HG03039 (cell line): ENCODE measurements around the gene TRANK1.
"Not testable (repeated sequence)": the region's sequence is repeated elsewhere in the genome, so short reads cannot be mapped to it uniquely, and the experiment has no call there.

ENCODE experiments used
- ATAC-seq: cut with Tn5 transposase; IDR thresholded peaks from one replicate; pipeline ENCODE4 v1.9.1; 2021; ENCODE audit warnings: mild to moderate bottlenecking, moderate library complexity; ENCODE audit not compliant: unreplicated experiment

Gene TRANK1

GRCh38 chr3:36923523-36923943, 21.3 kb downstream of the TRANK1 start:
- no peak for ATAC-seq

DNA sequence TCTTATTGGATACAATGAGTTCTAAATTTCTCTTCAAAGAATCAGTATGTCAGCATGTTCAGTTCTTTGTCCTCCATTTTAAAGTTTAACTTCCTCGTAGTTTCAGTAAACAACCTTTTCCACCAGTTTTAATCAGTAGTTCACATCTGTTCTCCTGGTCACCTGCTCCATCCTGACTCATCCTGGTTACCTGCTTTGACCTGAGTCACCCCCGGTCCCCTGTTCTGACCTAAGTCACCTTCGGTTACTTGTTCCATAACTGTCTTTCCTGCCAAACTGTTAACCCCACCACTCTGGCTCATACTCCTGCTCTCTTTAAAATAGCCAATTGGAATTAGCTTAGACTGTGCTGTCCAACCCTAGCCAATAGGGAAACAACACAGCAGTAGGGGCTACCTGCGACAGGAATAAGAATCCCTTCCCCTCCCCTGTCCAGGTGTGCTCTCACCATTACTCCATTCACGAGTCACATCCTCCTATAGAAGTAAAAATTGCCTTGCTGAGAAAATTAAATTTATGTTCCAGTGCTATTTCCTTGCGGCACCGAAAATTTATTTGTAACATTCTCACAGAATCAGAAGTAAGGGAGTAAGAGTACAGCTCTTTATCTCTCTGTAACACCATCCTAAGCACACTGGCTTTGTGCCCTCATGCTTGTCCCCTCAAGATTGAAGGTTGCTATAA, 23.8 kb downstream of the TRANK1 start:
- ATAC-seq, result no peak

GRCh38 chr3:36919439-36920160, 25.3 kb downstream of the TRANK1 start:
- no peak for ATAC-seq

DNA sequence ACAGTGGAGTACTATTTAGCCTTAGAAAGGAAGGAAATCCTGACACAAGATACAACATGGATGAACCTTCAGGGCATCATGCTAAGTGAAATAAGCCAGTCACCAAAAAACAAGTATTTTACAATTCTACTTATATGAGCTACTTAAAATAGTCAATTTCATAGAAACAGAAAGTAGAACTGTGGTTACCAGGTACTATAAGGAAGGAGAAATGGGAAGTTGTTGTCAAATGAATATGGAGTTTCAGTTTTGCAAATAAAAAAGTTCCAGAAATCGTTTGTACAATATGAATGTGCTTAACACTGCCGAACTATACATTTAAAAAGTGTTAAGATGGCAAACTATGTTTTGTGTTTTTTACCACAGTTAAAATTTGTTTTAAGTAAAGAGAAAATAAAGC, 26.8 kb downstream of the TRANK1 start:
- ATAC-seq, result peak; percentile 83

DNA sequence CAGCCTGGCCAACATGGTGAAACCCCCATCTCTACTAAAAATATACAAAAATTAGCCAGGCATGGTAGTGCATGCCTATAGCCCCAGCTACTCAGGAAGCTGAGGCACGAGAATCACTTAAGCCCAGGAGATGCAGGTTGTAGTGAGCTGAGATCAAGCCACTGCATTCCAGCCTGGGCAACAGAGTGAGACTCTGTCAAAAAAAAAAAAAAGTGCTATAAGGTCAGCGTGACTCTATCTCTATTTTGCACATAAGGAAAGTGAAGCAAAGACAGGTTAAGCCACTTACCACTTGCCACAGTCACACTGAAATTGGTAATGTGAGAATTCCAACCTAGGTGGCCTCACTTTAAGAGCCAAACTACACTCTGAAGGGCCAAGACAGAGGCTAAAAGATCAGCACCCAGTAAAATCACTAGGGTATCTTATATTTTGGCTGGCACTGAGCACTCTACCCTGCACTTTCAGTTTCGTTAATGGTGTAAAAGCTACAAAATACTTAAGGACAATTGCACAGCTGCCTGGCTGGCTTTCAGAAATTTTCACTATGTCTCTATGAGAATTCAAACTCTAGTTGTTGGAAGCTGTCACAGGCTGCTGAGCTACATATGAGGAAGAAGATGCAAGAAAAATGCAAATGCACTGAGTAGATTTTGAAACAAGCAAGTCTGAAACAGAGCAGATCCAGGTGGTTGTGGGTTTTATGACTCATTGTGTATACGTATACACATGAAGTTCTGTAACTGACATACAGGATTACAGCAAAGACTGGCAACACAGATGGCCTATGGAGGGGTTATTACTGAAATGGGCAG, 32.7 kb downstream of the TRANK1 start:
- peak; percentile 98 for ATAC-seq

- no peak for ATAC-seq
These were observed 35.2 kb downstream of the TRANK1 start for GRCh38 chr3:36909666-36910065.

GRCh38 chr3:36909181-36909580, 35.7 kb downstream of the TRANK1 start:
- ATAC-seq, result no peak

DNA sequence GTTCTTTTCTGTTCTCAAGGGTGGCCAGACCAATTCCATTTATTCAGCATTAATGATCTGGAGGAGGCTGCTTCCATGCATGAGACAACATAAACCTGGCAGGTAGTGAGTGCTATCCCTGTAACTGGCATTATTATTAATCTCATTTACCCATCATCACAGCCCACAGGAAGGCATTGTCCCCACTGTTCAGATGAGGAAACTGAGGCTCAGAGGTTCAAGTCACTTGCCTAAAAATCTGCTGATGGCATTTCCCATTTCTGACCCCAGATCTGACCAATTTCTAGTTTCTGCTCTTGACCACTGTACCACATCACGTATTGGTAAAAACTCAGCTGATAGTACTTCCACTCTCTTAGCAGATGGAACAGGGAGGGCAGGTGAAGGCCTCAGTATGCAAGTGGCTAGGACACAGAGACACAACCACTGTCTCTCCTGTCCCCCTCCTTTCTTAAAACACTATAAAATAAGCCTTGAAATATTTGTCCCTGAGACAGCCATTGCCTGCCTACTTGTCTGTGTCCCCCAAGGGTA, 36.1 kb downstream of the TRANK1 start:
- ATAC-seq, result no peak

GRCh38 chr3:36907911-36908646, 36.8 kb downstream of the TRANK1 start:
- ATAC-seq, result no peak

- ATAC-seq, result no peak
These were observed 38.2 kb downstream of the TRANK1 start for GRCh38 chr3:36906504-36907149.

GRCh38 chr3:36905545-36905944, 39.3 kb downstream of the TRANK1 start:
- no peak for ATAC-seq

GRCh38 chr3:36904641-36905040, 40.2 kb downstream of the TRANK1 start:
- ATAC-seq, result no peak

DNA sequence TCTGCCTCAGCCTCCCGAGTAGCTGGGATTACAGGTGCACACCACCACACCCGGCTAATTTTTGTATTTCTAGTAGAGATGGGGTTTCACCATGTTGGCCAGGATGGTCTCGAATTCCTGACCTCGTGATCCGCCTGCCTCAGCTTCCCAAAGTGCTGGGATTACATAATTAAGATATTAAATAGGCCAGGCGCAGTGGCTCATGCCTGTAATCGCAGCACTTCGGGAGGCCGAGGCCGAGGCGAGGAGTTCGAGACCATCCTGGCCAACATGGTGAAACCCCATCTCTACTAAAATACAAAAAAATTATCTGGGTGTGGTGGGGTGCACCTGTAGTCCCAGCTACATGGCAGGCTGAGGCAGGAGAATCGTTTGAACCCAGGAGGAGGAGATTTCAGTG, 40.8 kb downstream of the TRANK1 start:
- ATAC-seq, result not testable (repeated sequence)

- no peak for ATAC-seq
These were observed 41.6 kb downstream of the TRANK1 start for GRCh38 chr3:36903119-36903882.

GRCh38 chr3:36901588-36901987, 43.3 kb downstream of the TRANK1 start:
- ATAC-seq, result no peak

DNA sequence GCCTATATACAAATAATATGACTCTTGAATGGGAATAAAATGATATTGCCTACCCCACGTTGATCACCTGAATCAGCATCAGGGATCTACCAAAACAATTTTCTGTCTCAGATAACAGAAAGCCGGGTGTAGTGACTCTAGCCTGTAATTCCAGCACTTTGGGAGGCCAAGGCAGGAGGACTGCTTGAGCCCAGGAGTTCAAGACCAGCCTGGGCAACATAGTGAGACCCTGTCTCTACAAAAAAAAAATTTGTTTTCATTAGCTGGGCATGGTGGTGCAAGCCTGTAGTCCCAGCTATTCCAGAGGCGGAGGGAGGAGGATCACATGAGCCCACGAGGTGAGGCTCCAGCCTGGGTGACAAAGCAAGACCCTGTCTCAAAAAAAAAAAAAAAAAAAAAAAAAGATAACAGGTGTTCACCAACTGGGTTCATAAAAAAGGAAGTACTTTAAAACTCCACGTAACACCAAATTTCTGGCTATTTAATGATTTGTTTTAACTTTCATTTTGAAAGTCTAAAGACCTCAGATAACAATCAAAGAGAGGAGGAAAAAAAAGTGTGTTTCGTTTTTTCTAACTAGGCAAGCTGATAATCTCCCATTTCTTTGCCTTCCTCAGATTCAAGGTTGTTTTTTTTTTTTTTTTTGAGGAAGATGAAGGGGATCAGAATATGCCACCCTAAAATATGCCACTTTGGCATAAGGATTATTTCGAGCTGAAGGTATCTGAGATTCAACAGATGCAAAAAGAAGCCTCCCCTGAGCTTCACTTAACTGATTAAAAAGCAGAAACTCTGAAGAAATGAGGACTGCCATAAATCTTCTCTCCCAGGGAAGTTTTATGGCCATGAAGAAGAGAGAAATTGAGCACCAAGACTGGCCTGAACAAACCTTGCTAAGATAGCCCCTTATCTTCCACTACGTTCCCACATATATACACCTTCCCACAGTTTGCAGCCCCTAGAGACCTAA, 44.1 kb downstream of the TRANK1 start:
- ATAC-seq, result no peak

DNA sequence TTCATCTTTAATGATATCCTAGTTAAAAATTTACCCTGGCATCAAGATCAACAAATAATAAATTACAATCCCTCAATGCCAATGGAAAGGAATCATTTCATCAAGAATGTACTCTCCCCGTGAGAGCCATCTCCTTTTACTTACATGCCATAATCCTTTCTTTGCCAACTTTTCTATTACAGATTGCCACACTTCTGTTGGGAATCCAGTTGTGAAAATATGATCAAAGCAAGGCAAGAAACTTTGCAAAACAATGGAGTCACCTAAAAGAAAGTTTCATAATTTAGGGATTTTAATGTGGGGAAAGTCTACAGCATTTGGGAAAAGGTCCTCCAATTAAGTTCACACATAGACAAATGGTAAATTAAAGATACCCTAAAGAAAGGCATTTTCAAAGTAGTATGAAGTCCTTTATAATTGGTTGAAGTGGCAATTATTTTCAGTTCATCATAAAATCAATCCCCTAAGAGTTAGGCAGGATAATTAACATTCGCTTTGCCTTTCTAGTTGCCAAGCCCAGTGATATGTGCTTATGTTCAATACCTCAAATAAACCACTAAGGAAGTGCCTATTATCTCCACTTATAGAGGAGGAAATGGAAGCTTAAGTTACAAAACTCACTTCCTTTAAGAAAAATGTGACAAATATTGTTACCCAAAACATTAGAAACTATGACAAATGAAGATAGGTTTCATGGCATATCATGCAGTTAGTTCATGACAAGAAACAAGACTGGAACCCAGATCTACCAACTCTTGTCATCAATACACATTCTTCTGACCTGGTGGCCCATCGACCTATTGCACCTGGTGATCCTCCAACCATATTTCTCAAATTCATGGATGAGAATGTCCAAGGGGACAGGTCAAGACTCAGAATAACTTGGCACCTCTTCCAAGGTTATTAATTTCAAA, 49.1 kb downstream of the TRANK1 start:
- no peak for ATAC-seq
